Activated CD4-positive, alpha-beta T cell treated with anti-CD3 and anti-CD28 coated beads for 48 hours (primary cell): ENCODE results near the gene HNRNPCL1.
"Not testable (repeated sequence)": the region's sequence is repeated elsewhere in the genome, so short reads cannot be mapped to it uniquely, and the experiment has no call there.

Source experiments
- DNase-seq: peaks from one replicate; pipeline ENCODE4 v3.0.0-alpha.2; 2020

Gene HNRNPCL1

GRCh38 chr1:12848620-12849019 is at the start of gene HNRNPCL1:
HNRNPCL1 (minus strand) TSS chr1:12848720; CDS start chr1:12848289, 431 bp downstream.
- not testable (repeated sequence) for DNase-seq

- not testable (repeated sequence) for DNase-seq
These were observed 49.6 kb upstream of the HNRNPCL1 start, which contains the start of gene PRAMEF10 for GRCh38 chr1:12898170-12898569. PRAMEF10 (minus strand) TSS chr1:12898270; CDS start chr1:12895847, 2,423 bp downstream.

- DNase-seq = not testable (repeated sequence)
These were observed 37.6 kb upstream of the HNRNPCL1 start, which contains the start of gene PRAMEF4 for GRCh38 chr1:12886101-12886500. PRAMEF4 (minus strand) TSS chr1:12886201; CDS start chr1:12883394, 2,807 bp downstream.

GRCh38 chr1:12878453-12878852 is 29.9 kb upstream of the HNRNPCL1 start:
- not testable (repeated sequence) for DNase-seq

GRCh38 chr1:12863131-12863880 is 14.8 kb upstream of the HNRNPCL1 start:
- not testable (repeated sequence) for DNase-seq

GRCh38 chr1:12856786-12857185 is 8.3 kb upstream of the HNRNPCL1 start, which contains the start of gene PRAMEF2:
PRAMEF2 (plus strand) TSS chr1:12857086; CDS start chr1:12859010, 1,924 bp downstream.
- DNase-seq = not testable (repeated sequence)

GRCh38 chr1:12851779-12852178 is 3.3 kb upstream of the HNRNPCL1 start:
- no peak for DNase-seq

GRCh38 chr1:12833251-12833650 is 15.3 kb downstream of the HNRNPCL1 start:
- DNase-seq = not testable (repeated sequence)

GRCh38 chr1:12831310-12831709 is 17.2 kb downstream of the HNRNPCL1 start, which contains the start of gene PRAMEF11:
PRAMEF11 (minus strand) TSS chr1:12831410; CDS start chr1:12828789, 2,621 bp downstream.
- DNase-seq = not testable (repeated sequence)

GRCh38 chr1:12819061-12819460 is 29.5 kb downstream of the HNRNPCL1 start:
- DNase-seq = not testable (repeated sequence)

GRCh38 chr1:12811409-12811784 is 37.1 kb downstream of the HNRNPCL1 start:
- no peak for DNase-seq

GRCh38 chr1:12810691-12811408 is 37.7 kb downstream of the HNRNPCL1 start:
- DNase-seq = no peak

GRCh38 chr1:12809933-12810332 is 38.6 kb downstream of the HNRNPCL1 start:
- no peak for DNase-seq

GRCh38 chr1:12799730-12800129 is 48.8 kb downstream of the HNRNPCL1 start:
- DNase-seq = no peak

GRCh38 chr1:12798911-12799310 is 49.6 kb downstream of the HNRNPCL1 start:
- no peak for DNase-seq
